Lung (tissue), 12 donors: ENCODE measurements around the gene MMAB. TPM values are rescaled to one million over a fixed set of nuclear protein-coding genes. Genes with fewer than 3 reads are reported as not detected.

Source experiments
- ATAC-seq: fragments of 200-7000 bp; cut with Tn5 transposase; one replicate; pipeline ENCODE4 v1.9.1; 2020; ENCODE audit warnings: moderate number of reproducible peaks; ENCODE audit not compliant: insufficient read depth, low FRiP score
- DNase-seq, 3 donors: peaks; one replicate each; pipeline ENCODE4 v3.0.0-alpha.2; 2013 to 2017
- H3K27ac ChIP-seq, 2 donors: one replicate each; pipeline ENCODE4 v1.5.1; 2013; ENCODE audit warnings: mild to moderate bottlenecking in 2 of 2, moderate library complexity in 2 of 2, control low read depth in 1 of 2, inconsistent platforms in 1 of 2, low read depth in 1 of 2, low read length in 1 of 2
- H3K27me3 ChIP-seq, 3 donors: one replicate each; pipeline ENCODE4 v1.5.1; 2013; ENCODE audit warnings: low read length in 2 of 3; ENCODE audit not compliant: control insufficient read depth in 3 of 3, insufficient read depth in 3 of 3
- H3K36me3 ChIP-seq, 4 donors: one replicate each; pipeline ENCODE4 v1.5.1; 2013; ENCODE audit warnings: low read length in 4 of 4, mild to moderate bottlenecking in 1 of 4, moderate library complexity in 1 of 4; ENCODE audit not compliant: control insufficient read depth in 4 of 4, insufficient read depth in 4 of 4
- H3K4me1 ChIP-seq, 5 donors: one replicate each; pipeline ENCODE4 v1.5.1; 2013; ENCODE audit warnings: low read length in 5 of 5, mild to moderate bottlenecking in 2 of 5, moderate library complexity in 1 of 5; ENCODE audit not compliant: control insufficient read depth in 5 of 5, insufficient read depth in 5 of 5
- H3K4me3 ChIP-seq: one replicate; pipeline ENCODE4 v1.5.1; 2013; ENCODE audit warnings: mild to moderate bottlenecking, control low read depth, moderate library complexity
- H3K9ac ChIP-seq, 2 donors: one replicate each; pipeline ENCODE4 v1.5.1; 2013; ENCODE audit warnings: low read length in 2 of 2, control low read depth in 1 of 2; ENCODE audit not compliant: insufficient read depth in 1 of 2
- H3K9me3 ChIP-seq, 4 donors: one replicate each; pipeline ENCODE4 v1.5.1; 2013; ENCODE audit warnings: low read length in 3 of 4, mild to moderate bottlenecking in 1 of 4, moderate library complexity in 1 of 4; ENCODE audit not compliant: control insufficient read depth in 4 of 4, insufficient read depth in 3 of 4
- CTCF ChIP-seq: IDR thresholded peaks from 2 replicates; pipeline ENCODE4 v1.5.1; 2012; ENCODE audit warnings: mild to moderate bottlenecking; ENCODE audit errors: control extremely low read depth, extremely low read depth
- whole genome bisulfite sequencing, 2 donors: extraction: QIAGEN DNeasy Blood & Tissue Kit; methylation state at CpG; one replicate each; pipeline ENCODE4 v1.1.7; 2013; 5-methylcytosine and 5-hydroxymethylcytosine counted together
- polyA plus RNA-seq, 2 donors: library from polyadenylated mRNA; stranded (reverse); fragments of 200-250 nt; gene quantifications; one replicate each; pipeline ENCODE4 v1.2.1, GENCODE V29; 2013
- total RNA-seq, 2 donors: library from RNA; depleted of rRNA in 1 of 2; stranded (reverse); fragments of >200 nt in 1 of 2; gene quantifications; one replicate each; pipeline ENCODE4 v1.2.1, GENCODE V29; 2014 to 2021
- donor health status: control.
- donor health status: control.
- donor health status: Bipolar disorder and iron deficiency.
- donor health status: healthy.
- donor health status: DM: yes; HTN: yes; CAD: no.

The MMAB gene
- total and polyA plus RNA-seq, 4 donors = 23.8 to 90.2 (median 77.9) TPM

- H3K27ac ChIP-seq = no peak overlapping the region
- no peak for DNase-seq
- no peaks in the 10 kb centered on the region for H3K36me3 ChIP-seq
- no peak overlapping the region for H3K9ac ChIP-seq
- peaks cover 0 to 16% (median 0%) of the 10 kb centered on the region in 5 donors for H3K4me1 ChIP-seq
- no peak for ATAC-seq
- H3K9me3 ChIP-seq = peaks cover 0 to 6% (median 0%) of the 10 kb centered on the region in 4 donors
- 90 to 93% methylated on average over 3 of the region's 3 CpGs for WGBS, 2 donors
- TF ChIP-seq CTCF = no peak
- peaks cover 0 to 8% (median 5%) of the 10 kb centered on the region in 3 donors for H3K27me3 ChIP-seq
- H3K4me3 ChIP-seq = no peak overlapping the region
Observed at GRCh38 chr12:109608793-109609192, 35.5 kb upstream of the MMAB start.

- H3K27me3 ChIP-seq = peaks cover 0 to 5% (median 4%) of the 10 kb centered on the region in 3 donors
Observed at GRCh38 chr12:109608270-109608669, 35.0 kb upstream of the MMAB start.

GRCh38 chr12:109607618-109608017 lies 34.3 kb upstream of the MMAB start:
- DNase-seq (no peak), ATAC-seq (no peak)
- Histone ChIP-seq H3K4me3 (no peak overlapping the region), H3K9me3 (peaks cover 0 to 6% (median 0%) of the 10 kb centered on the region in 4 donors), H3K27me3 (no peaks in the 10 kb centered on the region), H3K4me1 (peaks cover 0 to 16% (median 0%) of the 10 kb centered on the region in 5 donors), H3K27ac (no peak overlapping the region), H3K36me3 (no peaks in the 10 kb centered on the region), H3K9ac (no peak overlapping the region)
- no peak for TF ChIP-seq CTCF
- 83 to 91% methylated on average over 4 of the region's 4 CpGs for WGBS, 2 donors

More at GRCh38 chr12:109608270-109608669, 35.0 kb upstream of the MMAB start:
- no peak overlapping the region for H3K4me3 ChIP-seq
- 79 to 88% methylated on average over 4 of the region's 4 CpGs for WGBS, 2 donors
- ATAC-seq = no peak
- no peak overlapping the region for H3K9ac ChIP-seq
- peaks cover 0 to 6% (median 0%) of the 10 kb centered on the region in 4 donors for H3K9me3 ChIP-seq
- H3K36me3 ChIP-seq = no peaks in the 10 kb centered on the region
- no peak for TF ChIP-seq CTCF
- H3K4me1 ChIP-seq = peaks cover 0 to 16% (median 0%) of the 10 kb centered on the region in 5 donors
- DNase-seq = no peak
- no peak overlapping the region for H3K27ac ChIP-seq
